IMR-90 (cell line): ENCODE measurements around the gene GOLGA8R. TPM values are rescaled to one million over a fixed set of nuclear protein-coding genes. Genes with fewer than 3 reads are reported as not detected.
"Not testable (repeated sequence)": the region's sequence is repeated elsewhere in the genome, so short reads cannot be mapped to it uniquely, and the experiment has no call there.

ENCODE experiments used
- ATAC-seq: fragments of 200-7000 bp; cut with Tn5 transposase; 2 replicates; pipeline ENCODE4 v1.9.1; 2020; ENCODE audit warnings: low read depth, mild to moderate bottlenecking, moderate library complexity
- BruUV-seq: library from RNA; stranded (reverse); fragments of 400-500 nt; replicated peaks from 2 replicates; lab custom pipeline; 2021; lab: Mats Ljungman, UMichigan
- CTCF ChIA-PET: fragments of 300-600 bp; formaldehyde crosslinking; extraction: SDS; loops from one replicate; lab custom pipeline; 2021; ENCODE audit warnings: antibody characterized with exemption; lab: Yijun Ruan, JAX
- POLR2A ChIA-PET: fragments of 300-600 bp; sonication (Branson Sonifier 250); formaldehyde crosslinking; loops from one replicate; lab custom pipeline; 2022; ENCODE audit warnings: antibody characterized with exemption; ENCODE audit not compliant: unreplicated experiment; lab: Charles Lee
- DNase-seq: peaks from one replicate; pipeline ENCODE4 v3.0.0; 2013
- H2AFZ ChIP-seq: replicated peaks from 2 replicates; pipeline ENCODE3; 2013; ENCODE audit warnings: low read length, mild to moderate bottlenecking; ENCODE audit not compliant: poor library complexity
- H2AK5ac ChIP-seq: 2 replicates; pipeline ENCODE4 v1.6.1; 2013; ENCODE audit warnings: low read depth, low read length, inconsistent platforms
- H2AK9ac ChIP-seq: replicated peaks from 2 replicates; pipeline ENCODE3; 2013; ENCODE audit warnings: mild to moderate bottlenecking, low read depth, low read length, moderate library complexity; ENCODE audit not compliant: poor library complexity
- H2BK120ac ChIP-seq: 2 replicates; pipeline ENCODE4 v1.6.1; 2013; ENCODE audit warnings: low read depth, low read length, inconsistent platforms
- H2BK15ac ChIP-seq: 3 replicates; pipeline ENCODE4 v1.6.1; 2013; ENCODE audit warnings: low read depth, low read length, inconsistent platforms
- H2BK20ac ChIP-seq: 2 replicates; pipeline ENCODE4 v1.6.1; 2013; ENCODE audit warnings: low read depth, mild to moderate bottlenecking, inconsistent platforms, low read length, moderate library complexity
- H2BK5ac ChIP-seq: 2 replicates; pipeline ENCODE4 v1.6.1; 2013; ENCODE audit warnings: mild to moderate bottlenecking, low read depth, low read length, inconsistent platforms; ENCODE audit not compliant: poor library complexity, severe bottlenecking
- H3K14ac ChIP-seq: replicated peaks from 2 replicates; pipeline ENCODE4 v1.6.1; 2013; ENCODE audit warnings: low read depth, low read length, inconsistent platforms
- H3K18ac ChIP-seq: 2 replicates; pipeline ENCODE4 v1.6.1; 2013; ENCODE audit warnings: low read depth, low read length, control low read depth
- H3K23ac ChIP-seq: 2 replicates; pipeline ENCODE4 v1.6.1; 2013; ENCODE audit warnings: low read depth, low read length, inconsistent platforms
- H3K27ac ChIP-seq: 2 replicates; pipeline ENCODE4 v1.5.1; 2013; ENCODE audit warnings: mild to moderate bottlenecking, control low read depth, low read length; ENCODE audit not compliant: insufficient read depth
- H3K27me3 ChIP-seq: 2 replicates; pipeline ENCODE4 v1.6.1; 2013; ENCODE audit warnings: low read length; ENCODE audit not compliant: control insufficient read depth, insufficient read depth
- H3K36me3 ChIP-seq: 2 replicates; pipeline ENCODE4 v1.6.1; 2013; ENCODE audit warnings: low read length, mixed read lengths; ENCODE audit not compliant: control insufficient read depth, insufficient read depth
- H3K4ac ChIP-seq: 2 replicates; pipeline ENCODE4 v1.6.1; 2013; ENCODE audit warnings: low read depth, low read length, inconsistent platforms
- H3K4me1 ChIP-seq: 2 replicates; pipeline ENCODE4 v1.6.1; 2013; ENCODE audit warnings: low read length, mixed read lengths; ENCODE audit not compliant: control insufficient read depth, insufficient read depth
- H3K4me2 ChIP-seq: 2 replicates; pipeline ENCODE4 v1.6.1; 2013; ENCODE audit warnings: low read depth, mild to moderate bottlenecking, control low read depth, low read length, moderate library complexity
- H3K4me3 ChIP-seq: 2 replicates; pipeline ENCODE4 v1.5.1; 2013; ENCODE audit warnings: low read depth, mild to moderate bottlenecking, control low read depth, low read length, moderate library complexity; ENCODE audit not compliant: insufficient read depth
- H3K56ac ChIP-seq: 2 replicates; pipeline ENCODE4 v1.6.1; 2013; ENCODE audit warnings: low read length, inconsistent platforms; ENCODE audit not compliant: insufficient read depth; ENCODE audit errors: extremely low read depth
- H3K79me1 ChIP-seq, 2 experiments: 2 replicates each; pipeline ENCODE4 v1.6.1; 2013; ENCODE audit warnings: low read length in 2 of 2, inconsistent platforms in 1 of 2, low read depth in 1 of 2
- H3K9ac ChIP-seq: 2 replicates; pipeline ENCODE4 v1.6.1; 2013; ENCODE audit warnings: low read depth, low read length, control low read depth
- H3K9me1 ChIP-seq: 2 replicates; pipeline ENCODE4 v1.6.1; 2013; ENCODE audit warnings: low read length, inconsistent platforms; ENCODE audit not compliant: insufficient read depth
- H3K9me3 ChIP-seq: 2 replicates; pipeline ENCODE4 v1.6.1; 2013; ENCODE audit warnings: low read length; ENCODE audit not compliant: control insufficient read depth, insufficient read depth
- H4K20me1 ChIP-seq: 2 replicates; pipeline ENCODE4 v1.6.1; 2013; ENCODE audit warnings: low read length, inconsistent platforms; ENCODE audit not compliant: insufficient read depth
- H4K5ac ChIP-seq: 2 replicates; pipeline ENCODE4 v1.6.1; 2013; ENCODE audit warnings: mild to moderate bottlenecking, low read depth, low read length, control low read depth
- H4K8ac ChIP-seq, 2 experiments: 2 replicates each; pipeline ENCODE4 v1.6.1; 2013; ENCODE audit warnings: low read depth in 2 of 2, low read length in 2 of 2, control low read depth in 1 of 2, inconsistent platforms in 1 of 2
- H4K91ac ChIP-seq: 2 replicates; pipeline ENCODE4 v1.6.1; 2013; ENCODE audit warnings: low read depth, low read length, inconsistent platforms; ENCODE audit not compliant: insufficient read depth
- WGBS, 2 experiments: methylation state at CpG; one replicate each; pipeline versions ENCODE4 v1.1.5 to v1.1.7; 2013; ENCODE audit warnings: missing lambda C conversion rate in 2 of 2; ENCODE audit not compliant: insufficient read length in 1 of 2; ENCODE audit errors: extremely low coverage in 2 of 2; 5-methylcytosine and 5-hydroxymethylcytosine counted together
- dilution Hi-C: fragments of 300-500 bp; cut with HindIII; formaldehyde crosslinking; loops from one replicate; pipeline ENCODE4 v1.14.3; 2018; ENCODE audit warnings: low sequenced_read_pairs; ENCODE audit not compliant: unreplicated experiment
- in situ Hi-C: fragments of 300-500 bp; cut with MboI; formaldehyde crosslinking; loops from 3 replicates; pipeline ENCODE4 v1.14.3; 2019; ENCODE audit warnings: low sequenced_read_pairs, inconsistent platforms, mixed read lengths
- intact Hi-C: fragments of 100-400 bp; cut with micrococcal nuclease; formaldehyde crosslinking; loops from 2 replicates; pipeline ENCODE4 v1.10.0; 2022
- polyA plus RNA-seq, 3 experiments: library from polyadenylated mRNA; depleted of rRNA; stranded (reverse); fragments of >200 nt; gene quantifications; 2 replicates each; pipeline ENCODE4 v1.2.3, GENCODE V29; 2012; ENCODE audit warnings: low replicate concordance in 1 of 3
- total RNA-seq: library from RNA; depleted of rRNA; stranded (reverse); fragments of >200 nt; gene quantifications from 2 replicates; pipeline ENCODE4 v1.2.3, GENCODE V29; 2012

GOLGA8R gene
- total and polyA plus RNA-seq, 2 of the 4 experiments (the other 2 are of a cell fraction): 0.72 to 1.4 TPM

DNA sequence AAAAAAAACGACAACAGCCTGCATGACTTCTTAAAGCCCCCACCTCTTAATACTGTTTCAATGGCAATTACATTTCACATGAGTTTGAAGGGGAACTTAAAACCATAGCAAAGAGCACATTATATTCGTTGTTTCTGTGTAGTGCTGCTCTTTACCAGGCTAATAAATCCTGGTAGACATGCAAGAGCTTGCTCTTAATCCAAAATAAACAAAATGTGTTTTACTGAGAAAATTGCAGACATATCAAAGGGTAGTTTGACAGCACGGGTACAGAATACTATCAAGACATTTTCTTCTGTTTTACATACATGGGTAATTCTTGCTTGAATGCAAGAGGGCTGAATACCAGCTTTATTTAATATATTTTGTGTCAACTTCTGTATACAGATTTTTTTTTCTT, 24.3 kb upstream of the GOLGA8R start:
- DNase-seq, in situ Hi-C loops, H4K8ac ChIP-seq, H3K18ac ChIP-seq, H2AFZ ChIP-seq, H2BK15ac ChIP-seq, intact Hi-C loops, H2BK5ac ChIP-seq, H4K5ac ChIP-seq, H3K56ac ChIP-seq, H2AK5ac ChIP-seq, H3K27me3 ChIP-seq, H3K4me2 ChIP-seq, H3K4me1 ChIP-seq, POLR2A ChIA-PET, H3K9ac ChIP-seq, H3K9me3 ChIP-seq, H3K4ac ChIP-seq, H2AK9ac ChIP-seq, H2BK20ac ChIP-seq, H4K20me1 ChIP-seq, H3K4me3 ChIP-seq, H3K23ac ChIP-seq, ATAC-seq, H3K27ac ChIP-seq, BruUV-seq, H3K9me1 ChIP-seq, dilution Hi-C loops, CTCF ChIA-PET, H3K79me1 ChIP-seq, H4K91ac ChIP-seq, H3K14ac ChIP-seq, H2BK120ac ChIP-seq, H3K36me3 ChIP-seq: not testable (repeated sequence)
- no CpG with 5 or more reads among the region's 3 CpGs for WGBS, 2 experiments

- ATAC-seq, H4K8ac ChIP-seq, H3K56ac ChIP-seq, H3K9me1 ChIP-seq, H3K27ac ChIP-seq, H4K91ac ChIP-seq, H4K20me1 ChIP-seq, H3K4me2 ChIP-seq, H3K9me3 ChIP-seq, H2AK5ac ChIP-seq, H3K4me3 ChIP-seq, H2AK9ac ChIP-seq, H2BK20ac ChIP-seq, H2BK120ac ChIP-seq, H2AFZ ChIP-seq, dilution Hi-C loops, H2BK5ac ChIP-seq, H2BK15ac ChIP-seq, H3K23ac ChIP-seq, H3K9ac ChIP-seq, POLR2A ChIA-PET, H3K14ac ChIP-seq, H3K79me1 ChIP-seq, intact Hi-C loops, H3K4ac ChIP-seq, H3K36me3 ChIP-seq, DNase-seq, H3K27me3 ChIP-seq, H4K5ac ChIP-seq, CTCF ChIA-PET, in situ Hi-C loops, H3K18ac ChIP-seq, BruUV-seq, H3K4me1 ChIP-seq: not testable (repeated sequence)
- WGBS, 2 experiments: no CpG with 5 or more reads among the region's 5 CpGs
Observed at GRCh38 chr15:30435878-30436277, 21.8 kb upstream of the GOLGA8R start.
